ENCODE results near the gene PTPMT1. TPM values are rescaled to one million over a fixed set of nuclear protein-coding genes. Genes with fewer than 3 reads are reported as not detected.

The PTPMT1 gene, protein sequence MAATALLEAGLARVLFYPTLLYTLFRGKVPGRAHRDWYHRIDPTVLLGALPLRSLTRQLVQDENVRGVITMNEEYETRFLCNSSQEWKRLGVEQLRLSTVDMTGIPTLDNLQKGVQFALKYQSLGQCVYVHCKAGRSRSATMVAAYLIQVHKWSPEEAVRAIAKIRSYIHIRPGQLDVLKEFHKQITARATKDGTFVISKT
- 68.5 TPM for total RNA-seq

GRCh38 chr11:47565340-47566148, at the start of gene PTPMT1:
PTPMT1 (plus strand) TSS chr11:47565599; CDS start chr11:47565623, 24 bp downstream.
- no peak for TF ChIP-seq POLR2A (IDR thresholded peaks at IDR 0.05)
- TF ChIP-seq CTCF (IDR thresholded peaks at IDR 0.05), result no peak
- no peak for TF ChIP-seq POLR2AphosphoS5 (IDR thresholded peaks at IDR 0.05; ENCODE audit: insufficient read depth in 1 of 2, low read depth in 1 of 2)
- no peaks in the 10 kb centered on the region for H3K27me3 ChIP-seq
- H3K4me1 ChIP-seq, result peaks cover 21% of the 10 kb centered on the region
- H3K27ac ChIP-seq, result peak within 1 kb of the TSS; percentile 92
- no peaks in the 10 kb centered on the region for H3K9me3 ChIP-seq
- intact Hi-C loops (cut with DNase I), result no loop called here
- H3K36me3 ChIP-seq, result peaks cover 0 to 11% of the 10 kb centered on the region in 2 donors
- DNase-seq (ENCODE audit: extremely low spot score in 2 of 2), result no peak
- peak within 1 kb of the TSS; percentile 91 to 96 for H3K4me3 ChIP-seq

DNA sequence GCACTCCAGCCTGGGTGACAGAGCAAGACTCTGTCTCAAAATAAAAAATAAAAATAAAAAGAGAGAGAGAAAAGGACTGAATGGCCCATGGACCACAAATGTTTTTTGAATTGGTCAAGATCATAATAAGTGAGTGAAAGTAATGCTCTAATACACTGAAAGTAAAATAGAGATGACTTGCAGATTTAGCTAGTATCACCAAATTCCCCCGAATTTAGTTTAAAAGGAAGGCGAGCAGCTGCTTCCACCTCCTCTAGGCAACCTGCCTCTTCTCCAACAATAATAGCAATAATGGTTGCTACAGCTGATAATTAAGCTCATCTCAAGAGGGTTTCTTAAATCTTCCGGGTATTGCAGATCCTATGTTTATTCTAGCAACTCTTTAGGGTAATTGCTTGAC, 49.2 kb upstream of the PTPMT1 start:
- Histone ChIP-seq H3K9me3 (no peaks in the 10 kb centered on the region), H3K27me3 (no peaks in the 10 kb centered on the region), H3K4me1 (peaks cover 90% of the 10 kb centered on the region), H3K36me3 (no peaks in the 10 kb centered on the region), H3K27ac (no peak overlapping the region), H3K4me3 (no peak overlapping the region)
- intact Hi-C loops (cut with DNase I), result no loop called here
- no peak for DNase-seq (ENCODE audit: extremely low spot score in 2 of 2)
- TF ChIP-seq POLR2AphosphoS5 (IDR thresholded peaks at IDR 0.05; ENCODE audit: insufficient read depth in 1 of 2, low read depth in 1 of 2) (no peak), CTCF (IDR thresholded peaks at IDR 0.05) (no peak), POLR2A (IDR thresholded peaks at IDR 0.05) (no peak)

GRCh38 chr11:47516984-47517853, 48.2 kb upstream of the PTPMT1 start:
- intact Hi-C loops (cut with DNase I), result no loop called here
- Histone ChIP-seq H3K4me1 (peaks cover 89% of the 10 kb centered on the region), H3K9me3 (no peaks in the 10 kb centered on the region), H3K36me3 (no peaks in the 10 kb centered on the region), H3K27ac (no peak overlapping the region), H3K4me3 (no peak overlapping the region), H3K27me3 (no peaks in the 10 kb centered on the region)
- no peak for DNase-seq (ENCODE audit: extremely low spot score in 2 of 2)
- TF ChIP-seq POLR2A (IDR thresholded peaks at IDR 0.05) (no peak), CTCF (IDR thresholded peaks at IDR 0.05) (no peak), POLR2AphosphoS5 (IDR thresholded peaks at IDR 0.05; ENCODE audit: insufficient read depth in 1 of 2, low read depth in 1 of 2) (no peak)

DNA sequence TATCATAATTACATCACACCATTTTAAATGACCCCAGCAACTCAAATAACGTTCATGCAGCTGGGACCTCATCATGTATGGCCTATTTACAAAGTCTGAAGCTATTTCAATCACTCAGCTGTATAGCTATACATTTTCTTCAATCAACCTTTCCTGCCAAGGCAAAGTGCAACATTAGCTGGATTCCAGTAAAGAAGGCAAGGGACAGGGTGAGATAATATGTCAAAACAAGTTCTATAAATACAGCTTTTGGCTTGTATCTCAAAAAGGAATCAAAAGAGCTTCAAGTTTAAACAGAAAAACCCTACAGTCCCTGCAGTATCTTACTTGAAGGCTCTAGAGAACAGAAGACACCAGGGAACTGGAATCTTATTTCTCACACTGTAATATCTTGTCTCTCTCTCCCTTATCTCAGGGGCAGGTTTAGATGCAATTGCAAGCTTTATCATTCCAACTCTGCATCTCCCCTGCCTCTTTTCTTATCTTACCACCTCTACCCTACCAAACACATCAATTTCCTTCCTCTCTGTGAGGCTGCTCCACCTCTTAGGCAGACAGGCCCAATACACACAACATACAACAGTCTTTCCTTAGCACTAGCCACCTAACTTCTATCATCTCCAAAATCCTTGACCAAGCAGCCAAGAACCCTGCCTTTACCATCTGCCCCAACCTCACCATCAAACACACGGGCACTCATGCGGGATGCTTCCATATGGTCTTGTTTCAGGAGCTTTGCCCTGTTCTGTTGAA, 47.0 kb upstream of the PTPMT1 start:
- no peak for TF ChIP-seq POLR2AphosphoS5 (IDR thresholded peaks at IDR 0.05; ENCODE audit: insufficient read depth in 1 of 2, low read depth in 1 of 2)
- no peak for TF ChIP-seq POLR2A (IDR thresholded peaks at IDR 0.05)
- TF ChIP-seq CTCF (IDR thresholded peaks at IDR 0.05), result no peak
- H3K27me3 ChIP-seq, result no peaks in the 10 kb centered on the region
- no peak overlapping the region for H3K4me3 ChIP-seq
- no peak overlapping the region for H3K27ac ChIP-seq
- DNase-seq (ENCODE audit: extremely low spot score in 2 of 2), result no peak
- H3K4me1 ChIP-seq, result peaks cover 89% of the 10 kb centered on the region
- no peaks in the 10 kb centered on the region for H3K36me3 ChIP-seq
- intact Hi-C loops (cut with DNase I), result no loop called here
- H3K9me3 ChIP-seq, result no peaks in the 10 kb centered on the region
